PFSK-1 (cell line): Measurements from ENCODE around the gene C15orf39.

ENCODE experiments used
- FOXP2 ChIP-seq: optimal IDR thresholded peaks from 2 replicates; pipeline ENCODE3; 2011; ENCODE audit warnings: borderline replicate concordance, control low read depth, inconsistent platforms; ENCODE audit not compliant: insufficient read depth; ENCODE audit errors: extremely low read length, extremely low read depth
- POLR2AphosphoS5 ChIP-seq: IDR thresholded peaks from 2 replicates; pipeline ENCODE4 v1.6.1; 2012; ENCODE audit warnings: low read depth, mild to moderate bottlenecking, control low read depth, low read length, moderate library complexity
- SIN3A ChIP-seq: IDR thresholded peaks from 2 replicates; pipeline ENCODE4 v1.6.1; 2012; ENCODE audit warnings: mild to moderate bottlenecking, low read length, moderate library complexity, borderline replicate concordance; ENCODE audit not compliant: insufficient read depth
- TAF1 ChIP-seq: IDR thresholded peaks from 2 replicates; pipeline ENCODE4 v1.6.1; 2012; ENCODE audit warnings: low read length, control low read depth, borderline replicate concordance; ENCODE audit not compliant: insufficient read depth
- TF ChIP-seq, protein P1 (sequence below), 2 experiments: IDR thresholded peaks; 2 replicates each; pipeline versions ENCODE4 v1.6.1 to v1.8.0; 2011 to 2012; ENCODE audit warnings: low read depth in 2 of 2, low read length in 2 of 2, control low read depth in 1 of 2, inconsistent platforms in 1 of 2, mild to moderate bottlenecking in 1 of 2, moderate library complexity in 1 of 2; ENCODE audit not compliant: insufficient read depth in 1 of 2

DNA sequence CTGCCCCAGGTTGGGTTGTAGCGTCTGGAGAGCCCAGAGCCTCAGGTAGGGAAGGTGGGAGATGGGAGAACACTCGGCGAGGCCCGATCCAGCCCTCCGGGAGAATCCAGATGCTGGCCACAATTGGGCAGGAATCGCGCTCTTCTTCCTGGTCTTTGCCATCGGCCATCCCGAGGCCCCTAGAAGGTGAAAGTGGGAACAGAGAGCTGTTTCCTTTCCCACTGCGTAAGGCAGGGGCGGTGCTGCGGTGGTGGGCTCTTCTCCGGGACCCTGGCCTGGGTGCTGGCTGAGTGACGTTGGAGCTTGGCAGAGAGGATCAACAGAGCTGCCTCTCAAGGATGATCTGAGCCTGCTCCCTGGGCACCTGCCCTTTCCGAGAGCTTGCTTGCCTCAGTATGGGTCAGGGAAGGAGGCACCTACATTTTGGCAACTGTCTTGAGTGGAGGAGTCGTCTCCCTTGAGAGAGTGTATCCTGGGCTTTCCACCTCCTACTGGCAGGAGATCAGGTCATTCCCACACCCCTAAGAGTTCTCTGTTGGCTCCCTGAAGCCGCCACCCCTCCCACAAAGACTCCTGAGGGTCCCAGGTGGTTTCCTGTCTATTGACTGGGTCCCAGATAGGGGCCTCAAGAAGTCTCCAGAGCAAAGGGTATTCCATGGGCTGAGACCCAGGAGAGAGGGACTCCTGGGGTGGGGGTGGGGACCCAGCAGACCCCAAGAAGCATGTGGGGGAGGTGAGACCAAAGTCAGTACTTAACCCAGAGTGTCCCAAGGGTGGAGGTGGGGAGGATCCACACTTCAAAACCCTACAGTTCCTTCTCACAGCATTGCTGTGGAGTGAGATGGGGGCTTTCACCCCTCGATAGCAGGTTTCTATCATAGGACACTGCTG lies 1.6 kb downstream of the C15orf39 start:
- TF ChIP-seq, protein P1, sequence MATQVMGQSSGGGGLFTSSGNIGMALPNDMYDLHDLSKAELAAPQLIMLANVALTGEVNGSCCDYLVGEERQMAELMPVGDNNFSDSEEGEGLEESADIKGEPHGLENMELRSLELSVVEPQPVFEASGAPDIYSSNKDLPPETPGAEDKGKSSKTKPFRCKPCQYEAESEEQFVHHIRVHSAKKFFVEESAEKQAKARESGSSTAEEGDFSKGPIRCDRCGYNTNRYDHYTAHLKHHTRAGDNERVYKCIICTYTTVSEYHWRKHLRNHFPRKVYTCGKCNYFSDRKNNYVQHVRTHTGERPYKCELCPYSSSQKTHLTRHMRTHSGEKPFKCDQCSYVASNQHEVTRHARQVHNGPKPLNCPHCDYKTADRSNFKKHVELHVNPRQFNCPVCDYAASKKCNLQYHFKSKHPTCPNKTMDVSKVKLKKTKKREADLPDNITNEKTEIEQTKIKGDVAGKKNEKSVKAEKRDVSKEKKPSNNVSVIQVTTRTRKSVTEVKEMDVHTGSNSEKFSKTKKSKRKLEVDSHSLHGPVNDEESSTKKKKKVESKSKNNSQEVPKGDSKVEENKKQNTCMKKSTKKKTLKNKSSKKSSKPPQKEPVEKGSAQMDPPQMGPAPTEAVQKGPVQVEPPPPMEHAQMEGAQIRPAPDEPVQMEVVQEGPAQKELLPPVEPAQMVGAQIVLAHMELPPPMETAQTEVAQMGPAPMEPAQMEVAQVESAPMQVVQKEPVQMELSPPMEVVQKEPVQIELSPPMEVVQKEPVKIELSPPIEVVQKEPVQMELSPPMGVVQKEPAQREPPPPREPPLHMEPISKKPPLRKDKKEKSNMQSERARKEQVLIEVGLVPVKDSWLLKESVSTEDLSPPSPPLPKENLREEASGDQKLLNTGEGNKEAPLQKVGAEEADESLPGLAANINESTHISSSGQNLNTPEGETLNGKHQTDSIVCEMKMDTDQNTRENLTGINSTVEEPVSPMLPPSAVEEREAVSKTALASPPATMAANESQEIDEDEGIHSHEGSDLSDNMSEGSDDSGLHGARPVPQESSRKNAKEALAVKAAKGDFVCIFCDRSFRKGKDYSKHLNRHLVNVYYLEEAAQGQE (IDR thresholded peaks at IDR 0.05; ENCODE audit: insufficient read depth in 1 of 2, low read depth in 2 of 2, low read length in 2 of 2): no peak
- no peak for TF ChIP-seq POLR2AphosphoS5
- TF ChIP-seq TAF1: no peak
- no peak for TF ChIP-seq SIN3A
- no peak for TF ChIP-seq FOXP2
